ENCODE data around the gene USP17L30.
"Not testable (repeated sequence)": the region's sequence is repeated elsewhere in the genome, so short reads cannot be mapped to it uniquely, and the experiment has no call there.

Gene USP17L30, protein sequence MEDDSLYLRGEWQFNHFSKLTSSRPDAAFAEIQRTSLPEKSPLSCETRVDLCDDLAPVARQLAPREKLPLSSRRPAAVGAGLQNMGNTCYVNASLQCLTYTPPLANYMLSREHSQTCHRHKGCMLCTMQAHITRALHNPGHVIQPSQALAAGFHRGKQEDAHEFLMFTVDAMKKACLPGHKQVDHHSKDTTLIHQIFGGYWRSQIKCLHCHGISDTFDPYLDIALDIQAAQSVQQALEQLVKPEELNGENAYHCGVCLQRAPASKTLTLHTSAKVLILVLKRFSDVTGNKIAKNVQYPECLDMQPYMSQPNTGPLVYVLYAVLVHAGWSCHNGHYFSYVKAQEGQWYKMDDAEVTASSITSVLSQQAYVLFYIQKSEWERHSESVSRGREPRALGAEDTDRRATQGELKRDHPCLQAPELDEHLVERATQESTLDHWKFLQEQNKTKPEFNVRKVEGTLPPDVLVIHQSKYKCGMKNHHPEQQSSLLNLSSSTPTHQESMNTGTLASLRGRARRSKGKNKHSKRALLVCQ

DNA sequence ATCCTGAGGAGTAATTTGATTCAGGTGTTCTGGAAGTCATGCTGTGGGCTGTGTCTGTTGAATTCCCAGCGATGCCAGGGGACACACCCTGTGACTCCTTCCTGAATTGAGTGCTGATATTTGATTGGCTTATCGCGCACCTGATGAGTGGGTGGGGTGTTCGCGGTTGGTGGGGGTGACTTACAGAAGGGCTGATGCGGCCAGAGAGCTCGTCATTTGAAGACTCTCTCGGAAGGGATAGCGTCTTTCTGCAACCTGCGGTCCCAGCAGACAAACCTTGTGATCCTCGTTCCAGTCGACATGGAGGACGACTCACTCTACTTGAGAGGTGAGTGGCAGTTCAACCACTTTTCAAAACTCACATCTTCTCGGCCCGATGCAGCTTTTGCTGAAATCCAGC is at the start of gene USP17L30:
USP17L30 (plus strand) TSS at position 301 of the 400 bp plus-strand sequence; CDS start at position 301, 0 bp downstream.
- H3K36me3 Mint-ChIP-seq (ENCODE audit: low read depth); H3K27me3 Mint-ChIP-seq; DNase-seq; H3K4me3 Mint-ChIP-seq; H3K27ac Mint-ChIP-seq; H3K4me1 Mint-ChIP-seq (ENCODE audit: low read depth); H3K9me3 Mint-ChIP-seq: not testable (repeated sequence)

DNA sequence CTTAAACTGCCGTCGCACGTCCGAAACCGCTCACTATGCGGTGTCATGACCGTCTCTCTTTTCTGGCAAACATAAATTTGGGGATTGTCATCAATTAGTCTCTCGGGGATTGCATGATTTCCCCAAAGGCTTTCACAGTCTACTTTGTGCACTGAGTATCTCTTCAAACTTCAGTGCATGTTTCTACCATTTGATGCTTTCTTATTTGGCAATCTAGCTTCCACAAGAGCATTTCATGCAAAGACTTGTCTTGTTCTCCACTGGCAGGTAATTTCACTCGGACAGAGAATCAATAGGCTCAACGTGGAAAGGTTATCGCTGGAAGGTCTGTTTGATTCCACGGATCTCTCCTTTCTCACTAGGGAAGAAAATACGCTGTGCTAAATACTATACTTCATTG is 38.7 kb upstream of the USP17L30 start:
- not testable (repeated sequence) for H3K9me3 Mint-ChIP-seq; H3K4me3 Mint-ChIP-seq; H3K36me3 Mint-ChIP-seq (ENCODE audit: low read depth); H3K27me3 Mint-ChIP-seq; H3K27ac Mint-ChIP-seq; DNase-seq; H3K4me1 Mint-ChIP-seq (ENCODE audit: low read depth)

DNA sequence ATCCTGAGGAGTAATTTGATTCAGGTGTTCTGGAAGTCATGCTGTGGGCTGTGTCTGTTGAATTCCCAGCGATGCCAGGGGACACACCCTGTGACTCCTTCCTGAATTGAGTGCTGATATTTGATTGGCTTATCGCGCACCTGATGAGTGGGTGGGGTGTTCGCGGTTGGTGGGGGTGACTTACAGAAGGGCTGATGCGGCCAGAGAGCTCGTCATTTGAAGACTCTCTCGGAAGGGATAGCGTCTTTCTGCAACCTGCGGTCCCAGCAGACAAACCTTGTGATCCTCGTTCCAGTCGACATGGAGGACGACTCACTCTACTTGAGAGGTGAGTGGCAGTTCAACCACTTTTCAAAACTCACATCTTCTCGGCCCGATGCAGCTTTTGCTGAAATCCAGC is 38.1 kb upstream of the USP17L30 start, which contains the start of gene USP17L24:
USP17L24 (plus strand) TSS at position 301 of the 400 bp plus-strand sequence; CDS start at position 301, 0 bp downstream.
- H3K4me3 Mint-ChIP-seq; H3K27ac Mint-ChIP-seq; H3K27me3 Mint-ChIP-seq; DNase-seq; H3K4me1 Mint-ChIP-seq (ENCODE audit: low read depth); H3K9me3 Mint-ChIP-seq; H3K36me3 Mint-ChIP-seq (ENCODE audit: low read depth): not testable (repeated sequence)

DNA sequence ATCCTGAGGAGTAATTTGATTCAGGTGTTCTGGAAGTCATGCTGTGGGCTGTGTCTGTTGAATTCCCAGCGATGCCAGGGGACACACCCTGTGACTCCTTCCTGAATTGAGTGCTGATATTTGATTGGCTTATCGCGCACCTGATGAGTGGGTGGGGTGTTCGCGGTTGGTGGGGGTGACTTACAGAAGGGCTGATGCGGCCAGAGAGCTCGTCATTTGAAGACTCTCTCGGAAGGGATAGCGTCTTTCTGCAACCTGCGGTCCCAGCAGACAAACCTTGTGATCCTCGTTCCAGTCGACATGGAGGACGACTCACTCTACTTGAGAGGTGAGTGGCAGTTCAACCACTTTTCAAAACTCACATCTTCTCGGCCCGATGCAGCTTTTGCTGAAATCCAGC is 33.3 kb upstream of the USP17L30 start, which contains the start of gene USP17L25:
USP17L25 (plus strand) TSS at position 301 of the 400 bp plus-strand sequence; CDS start at position 301, 0 bp downstream.
- H3K36me3 Mint-ChIP-seq (ENCODE audit: low read depth); H3K4me1 Mint-ChIP-seq (ENCODE audit: low read depth); H3K27ac Mint-ChIP-seq; H3K9me3 Mint-ChIP-seq; DNase-seq; H3K27me3 Mint-ChIP-seq; H3K4me3 Mint-ChIP-seq: not testable (repeated sequence)

DNA sequence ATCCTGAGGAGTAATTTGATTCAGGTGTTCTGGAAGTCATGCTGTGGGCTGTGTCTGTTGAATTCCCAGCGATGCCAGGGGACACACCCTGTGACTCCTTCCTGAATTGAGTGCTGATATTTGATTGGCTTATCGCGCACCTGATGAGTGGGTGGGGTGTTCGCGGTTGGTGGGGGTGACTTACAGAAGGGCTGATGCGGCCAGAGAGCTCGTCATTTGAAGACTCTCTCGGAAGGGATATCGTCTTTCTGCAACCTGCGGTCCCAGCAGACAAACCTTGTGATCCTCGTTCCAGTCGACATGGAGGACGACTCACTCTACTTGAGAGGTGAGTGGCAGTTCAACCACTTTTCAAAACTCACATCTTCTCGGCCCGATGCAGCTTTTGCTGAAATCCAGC is 28.6 kb upstream of the USP17L30 start, which contains the start of gene USP17L26:
USP17L26 (plus strand) TSS at position 301 of the 400 bp plus-strand sequence; CDS start at position 301, 0 bp downstream.
- not testable (repeated sequence) for H3K36me3 Mint-ChIP-seq (ENCODE audit: low read depth); DNase-seq; H3K9me3 Mint-ChIP-seq; H3K4me1 Mint-ChIP-seq (ENCODE audit: low read depth); H3K4me3 Mint-ChIP-seq; H3K27ac Mint-ChIP-seq; H3K27me3 Mint-ChIP-seq

DNA sequence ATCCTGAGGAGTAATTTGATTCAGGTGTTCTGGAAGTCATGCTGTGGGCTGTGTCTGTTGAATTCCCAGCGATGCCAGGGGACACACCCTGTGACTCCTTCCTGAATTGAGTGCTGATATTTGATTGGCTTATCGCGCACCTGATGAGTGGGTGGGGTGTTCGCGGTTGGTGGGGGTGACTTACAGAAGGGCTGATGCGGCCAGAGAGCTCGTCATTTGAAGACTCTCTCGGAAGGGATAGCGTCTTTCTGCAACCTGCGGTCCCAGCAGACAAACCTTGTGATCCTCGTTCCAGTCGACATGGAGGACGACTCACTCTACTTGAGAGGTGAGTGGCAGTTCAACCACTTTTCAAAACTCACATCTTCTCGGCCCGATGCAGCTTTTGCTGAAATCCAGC is 23.8 kb upstream of the USP17L30 start, which contains the start of gene USP17L5:
USP17L5 (plus strand) TSS at position 301 of the 400 bp plus-strand sequence; CDS start at position 301, 0 bp downstream.
- H3K4me3 Mint-ChIP-seq; H3K27ac Mint-ChIP-seq; H3K9me3 Mint-ChIP-seq; H3K4me1 Mint-ChIP-seq (ENCODE audit: low read depth); H3K36me3 Mint-ChIP-seq (ENCODE audit: low read depth); DNase-seq; H3K27me3 Mint-ChIP-seq: not testable (repeated sequence)

DNA sequence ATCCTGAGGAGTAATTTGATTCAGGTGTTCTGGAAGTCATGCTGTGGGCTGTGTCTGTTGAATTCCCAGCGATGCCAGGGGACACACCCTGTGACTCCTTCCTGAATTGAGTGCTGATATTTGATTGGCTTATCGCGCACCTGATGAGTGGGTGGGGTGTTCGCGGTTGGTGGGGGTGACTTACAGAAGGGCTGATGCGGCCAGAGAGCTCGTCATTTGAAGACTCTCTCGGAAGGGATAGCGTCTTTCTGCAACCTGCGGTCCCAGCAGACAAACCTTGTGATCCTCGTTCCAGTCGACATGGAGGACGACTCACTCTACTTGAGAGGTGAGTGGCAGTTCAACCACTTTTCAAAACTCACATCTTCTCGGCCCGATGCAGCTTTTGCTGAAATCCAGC is 19.1 kb upstream of the USP17L30 start, which contains the start of gene USP17L27:
USP17L27 (plus strand) TSS at position 301 of the 400 bp plus-strand sequence; CDS start at position 301, 0 bp downstream.
- not testable (repeated sequence) for H3K9me3 Mint-ChIP-seq; H3K4me1 Mint-ChIP-seq (ENCODE audit: low read depth); DNase-seq; H3K4me3 Mint-ChIP-seq; H3K27ac Mint-ChIP-seq; H3K36me3 Mint-ChIP-seq (ENCODE audit: low read depth); H3K27me3 Mint-ChIP-seq

DNA sequence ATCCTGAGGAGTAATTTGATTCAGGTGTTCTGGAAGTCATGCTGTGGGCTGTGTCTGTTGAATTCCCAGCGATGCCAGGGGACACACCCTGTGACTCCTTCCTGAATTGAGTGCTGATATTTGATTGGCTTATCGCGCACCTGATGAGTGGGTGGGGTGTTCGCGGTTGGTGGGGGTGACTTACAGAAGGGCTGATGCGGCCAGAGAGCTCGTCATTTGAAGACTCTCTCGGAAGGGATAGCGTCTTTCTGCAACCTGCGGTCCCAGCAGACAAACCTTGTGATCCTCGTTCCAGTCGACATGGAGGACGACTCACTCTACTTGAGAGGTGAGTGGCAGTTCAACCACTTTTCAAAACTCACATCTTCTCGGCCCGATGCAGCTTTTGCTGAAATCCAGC is 14.3 kb upstream of the USP17L30 start, which contains the start of gene USP17L28:
USP17L28 (plus strand) TSS at position 301 of the 400 bp plus-strand sequence; CDS start at position 301, 0 bp downstream.
- H3K4me1 Mint-ChIP-seq (ENCODE audit: low read depth); H3K27me3 Mint-ChIP-seq; H3K4me3 Mint-ChIP-seq; H3K9me3 Mint-ChIP-seq; H3K27ac Mint-ChIP-seq; DNase-seq; H3K36me3 Mint-ChIP-seq (ENCODE audit: low read depth): not testable (repeated sequence)

DNA sequence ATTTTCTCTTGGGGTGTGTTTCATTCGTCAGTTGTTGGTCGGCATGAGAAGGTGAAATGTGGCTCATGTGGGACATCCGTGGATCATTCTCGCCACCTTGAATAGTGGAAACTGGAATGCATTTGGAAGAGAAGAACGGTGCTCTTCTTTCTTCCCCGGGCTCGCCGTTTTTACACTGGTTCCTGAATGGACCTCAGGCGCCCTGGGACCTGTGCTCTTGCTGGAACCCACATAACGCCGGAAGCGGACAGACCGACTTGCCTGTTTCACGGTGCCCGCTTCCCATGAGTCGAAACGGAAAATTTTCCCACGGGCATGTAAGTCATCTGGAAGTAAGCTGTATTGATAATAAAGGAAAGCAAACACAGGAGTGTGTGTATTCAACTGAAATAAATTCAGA is 12.1 kb upstream of the USP17L30 start:
- not testable (repeated sequence) for H3K36me3 Mint-ChIP-seq (ENCODE audit: low read depth); H3K27ac Mint-ChIP-seq; H3K4me3 Mint-ChIP-seq; H3K27me3 Mint-ChIP-seq; DNase-seq; H3K4me1 Mint-ChIP-seq (ENCODE audit: low read depth); H3K9me3 Mint-ChIP-seq

DNA sequence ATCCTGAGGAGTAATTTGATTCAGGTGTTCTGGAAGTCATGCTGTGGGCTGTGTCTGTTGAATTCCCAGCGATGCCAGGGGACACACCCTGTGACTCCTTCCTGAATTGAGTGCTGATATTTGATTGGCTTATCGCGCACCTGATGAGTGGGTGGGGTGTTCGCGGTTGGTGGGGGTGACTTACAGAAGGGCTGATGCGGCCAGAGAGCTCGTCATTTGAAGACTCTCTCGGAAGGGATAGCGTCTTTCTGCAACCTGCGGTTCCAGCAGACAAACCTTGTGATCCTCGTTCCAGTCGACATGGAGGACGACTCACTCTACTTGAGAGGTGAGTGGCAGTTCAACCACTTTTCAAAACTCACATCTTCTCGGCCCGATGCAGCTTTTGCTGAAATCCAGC is 9.6 kb upstream of the USP17L30 start, which contains the start of gene USP17L29:
USP17L29 (plus strand) TSS at position 301 of the 400 bp plus-strand sequence; CDS start at position 301, 0 bp downstream.
- H3K27me3 Mint-ChIP-seq; H3K4me1 Mint-ChIP-seq (ENCODE audit: low read depth); H3K36me3 Mint-ChIP-seq (ENCODE audit: low read depth): not testable (repeated sequence)

DNA sequence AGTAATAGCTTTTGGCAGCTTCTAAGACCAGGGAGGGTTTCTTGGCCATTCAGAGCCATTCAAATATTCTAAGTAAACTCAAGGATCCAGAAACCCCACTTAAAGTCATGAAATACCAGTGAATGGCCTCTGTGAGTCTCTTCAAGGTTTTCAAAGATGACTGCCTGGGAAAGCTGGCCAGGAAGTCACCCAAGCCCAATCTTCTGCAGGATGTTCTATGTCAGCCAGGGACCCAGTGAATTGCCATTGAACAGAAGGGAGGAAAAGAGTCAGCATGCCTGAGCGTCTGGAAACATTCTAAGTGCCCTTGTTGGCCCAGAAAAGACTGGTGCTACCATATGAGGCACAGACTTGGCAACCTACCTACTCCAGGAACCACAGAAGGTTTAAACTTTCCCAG is 17.0 kb downstream of the USP17L30 start:
- not testable (repeated sequence) for H3K4me3 Mint-ChIP-seq; H3K9me3 Mint-ChIP-seq; H3K27ac Mint-ChIP-seq; H3K4me1 Mint-ChIP-seq (ENCODE audit: low read depth); H3K27me3 Mint-ChIP-seq; H3K36me3 Mint-ChIP-seq (ENCODE audit: low read depth); DNase-seq

More for the DNA sequence above, 9.6 kb upstream of the USP17L30 start, which contains the start of gene USP17L29:
- H3K27ac Mint-ChIP-seq, H3K9me3 Mint-ChIP-seq, DNase-seq, H3K4me3 Mint-ChIP-seq: not testable (repeated sequence)

DNA sequence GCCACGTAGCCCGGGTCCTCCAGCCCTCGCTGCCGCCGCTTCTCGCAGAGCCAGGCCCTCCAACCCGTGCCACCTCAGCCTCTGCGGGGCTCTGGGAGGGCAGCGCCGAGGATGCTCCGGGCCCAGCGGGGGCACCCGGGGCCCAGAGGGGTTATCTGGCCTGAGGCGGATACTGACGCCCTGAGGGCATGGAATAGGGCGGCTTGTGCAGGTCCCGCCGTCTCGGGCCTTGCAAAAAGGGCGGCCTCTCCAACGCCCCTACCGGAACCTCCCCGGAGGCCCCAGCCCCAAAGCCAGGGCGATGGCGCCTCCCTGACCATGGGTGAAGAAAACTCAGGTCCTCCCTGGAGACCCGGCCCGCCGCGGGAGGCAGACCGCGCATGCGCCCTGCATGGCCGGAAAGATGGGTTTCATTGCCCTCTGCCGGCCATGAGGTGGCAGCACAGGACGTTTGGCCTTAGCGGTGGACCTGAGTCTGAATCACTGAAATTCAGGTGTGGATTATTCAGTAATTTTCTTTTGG is 18.1 kb downstream of the USP17L30 start:
- not testable (repeated sequence) for H3K4me1 Mint-ChIP-seq (ENCODE audit: low read depth); H3K27me3 Mint-ChIP-seq; H3K36me3 Mint-ChIP-seq (ENCODE audit: low read depth); H3K27ac Mint-ChIP-seq; H3K4me3 Mint-ChIP-seq; H3K9me3 Mint-ChIP-seq
- DNase-seq, result peak; percentile 66

DNA sequence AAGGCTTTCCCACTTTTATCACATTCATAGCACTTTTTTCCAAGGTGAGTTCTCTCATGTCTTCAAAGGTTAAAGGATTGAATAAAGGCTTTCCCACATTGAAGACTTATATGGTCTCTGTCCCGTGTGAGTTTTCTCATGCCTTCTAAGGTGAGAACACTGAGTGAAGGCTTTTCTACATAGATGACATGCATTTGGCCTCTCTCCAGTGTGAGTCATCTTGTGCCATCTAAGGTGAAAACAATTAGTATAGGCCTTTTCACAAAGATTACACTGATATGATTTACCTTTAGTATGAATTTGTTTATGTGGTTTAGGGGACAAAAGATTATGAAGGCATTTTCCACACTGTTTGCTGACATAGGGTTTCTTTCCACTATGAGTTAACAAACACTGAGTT is 21.2 kb downstream of the USP17L30 start:
- Mint-ChIP-seq H3K36me3 (ENCODE audit: low read depth) (no peaks in the 10 kb centered on the region), H3K4me3 (no peak overlapping the region), H3K27me3 (peaks cover 2% of the 10 kb centered on the region), H3K4me1 (ENCODE audit: low read depth) (no peaks in the 10 kb centered on the region), H3K27ac (no peak overlapping the region), H3K9me3 (no peaks in the 10 kb centered on the region)
- DNase-seq, result no peak

DNA sequence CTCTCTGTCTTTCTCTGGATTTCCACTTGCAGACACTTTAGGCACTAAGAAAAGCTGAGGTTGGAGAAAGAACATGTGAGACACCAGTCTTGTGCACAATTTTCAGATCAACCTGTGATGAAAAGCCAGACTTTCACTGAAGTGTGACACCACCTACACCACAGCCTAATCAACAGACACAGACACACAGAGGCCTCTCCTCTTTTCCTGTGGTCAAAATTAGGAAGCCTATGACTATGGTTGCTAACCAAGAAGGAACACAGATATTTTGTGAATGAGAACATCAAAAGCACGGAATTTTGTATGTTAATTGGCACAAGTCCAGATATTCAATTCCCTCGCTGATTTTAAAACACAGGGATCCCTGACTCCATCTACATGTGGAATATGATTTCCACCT is 26.1 kb downstream of the USP17L30 start:
- not testable (repeated sequence) for H3K27me3 Mint-ChIP-seq; H3K9me3 Mint-ChIP-seq; H3K4me3 Mint-ChIP-seq; H3K4me1 Mint-ChIP-seq (ENCODE audit: low read depth); DNase-seq; H3K36me3 Mint-ChIP-seq (ENCODE audit: low read depth); H3K27ac Mint-ChIP-seq

DNA sequence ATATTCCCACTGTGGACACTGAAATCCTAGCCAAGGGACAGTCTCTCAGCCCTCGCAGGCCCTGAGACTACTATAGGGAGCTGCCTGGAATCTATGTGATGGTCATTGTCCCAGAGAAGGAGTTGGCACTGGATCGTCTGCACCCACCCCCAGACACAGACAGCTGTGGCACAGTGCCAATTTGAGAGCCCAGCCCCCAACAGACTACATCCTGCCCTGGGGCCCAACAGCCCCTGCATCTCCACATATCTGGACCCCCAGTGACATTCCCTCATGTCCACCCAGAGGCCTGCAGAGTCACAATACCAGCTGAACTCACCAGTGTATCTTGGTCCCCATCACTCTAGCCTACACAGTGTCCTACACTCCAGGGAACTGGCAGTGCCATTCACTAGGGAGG is 42.8 kb downstream of the USP17L30 start:
- H3K4me1 Mint-ChIP-seq (ENCODE audit: low read depth); H3K36me3 Mint-ChIP-seq (ENCODE audit: low read depth); H3K27ac Mint-ChIP-seq; H3K9me3 Mint-ChIP-seq; DNase-seq; H3K4me3 Mint-ChIP-seq; H3K27me3 Mint-ChIP-seq: not testable (repeated sequence)
